Activated T-cell treated with anti-CD3 and anti-CD28 coated beads for 48 hours (primary cell): ENCODE results near the gene COMMD6.

Experiments used
- DNase-seq: peaks from one replicate; pipeline ENCODE4 v3.0.0-alpha.2; 2020; ENCODE audit warnings: low read depth

Gene COMMD6

DNA sequence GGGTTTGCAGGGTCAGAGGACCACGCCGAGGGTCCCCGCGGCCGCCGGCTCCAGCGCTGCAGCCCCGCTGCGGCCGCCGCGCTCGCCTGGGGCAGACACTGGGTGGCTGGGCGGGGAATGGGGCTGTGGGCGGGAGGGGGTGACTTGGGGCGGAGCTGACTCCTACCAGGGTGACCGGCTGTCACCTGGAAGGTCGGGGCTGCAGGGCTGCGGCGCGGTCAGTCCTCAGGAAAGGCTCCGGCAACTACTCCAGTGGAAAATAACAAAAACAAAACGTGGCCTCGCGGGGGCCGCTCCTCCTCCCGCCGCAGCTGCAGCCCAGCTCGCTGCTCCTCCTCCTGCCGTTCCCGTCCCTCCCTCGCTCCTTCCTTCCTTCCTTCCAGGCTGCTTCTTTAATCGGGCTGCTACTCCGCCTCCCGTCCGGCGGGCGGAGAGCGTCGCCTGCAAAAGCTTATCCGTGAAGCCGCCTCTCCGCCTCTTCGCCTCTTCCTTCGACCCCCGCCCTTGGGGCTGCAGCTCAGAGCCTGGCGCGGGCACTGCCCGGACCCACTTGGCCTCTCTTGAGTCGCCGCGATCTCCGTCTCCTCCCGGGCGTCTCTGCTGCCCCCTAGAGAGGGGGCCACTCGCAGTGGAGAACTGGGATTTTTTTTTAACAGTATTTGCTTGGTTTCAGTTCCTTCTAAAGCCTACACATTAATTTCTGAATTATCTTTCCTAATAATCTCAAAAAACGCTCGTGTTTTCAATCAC lies 55.4 kb downstream of the COMMD6 start, which contains the start of gene TBC1D4:
Gene TBC1D4, minus strand, starts transcription at position 100 of the 750 bp plus-strand sequence. CDS start 402 bp downstream, outside the sequence.
- DNase-seq: peak; percentile 57

- peak; percentile 8 for DNase-seq
These were observed 56.2 kb downstream of the COMMD6 start for GRCh38 chr13:75481176-75482069.

DNA sequence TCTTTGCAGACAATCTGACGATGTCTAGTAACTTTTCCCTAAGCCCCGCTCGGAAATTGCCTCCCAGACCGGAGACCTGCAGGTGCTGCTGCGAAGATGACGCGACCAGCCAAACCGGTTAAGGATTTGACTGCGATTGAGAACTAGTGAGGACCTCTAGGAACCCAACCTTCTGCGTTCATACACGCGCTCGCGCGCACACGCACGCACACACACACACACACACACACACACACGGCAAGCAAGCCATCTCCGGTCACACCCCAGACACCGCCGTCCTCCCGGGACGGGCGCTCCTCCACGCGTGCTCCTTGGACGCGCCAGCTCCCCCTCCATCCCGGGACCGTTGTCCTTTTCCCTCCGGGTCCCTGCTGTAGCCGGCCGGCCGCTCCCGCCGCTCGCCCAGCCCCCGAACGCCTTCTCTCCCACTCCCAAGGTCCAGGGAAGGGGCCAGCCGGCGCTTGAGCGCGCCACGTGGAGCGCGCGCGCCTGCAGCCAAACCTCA lies 56.9 kb downstream of the COMMD6 start:
- peak; percentile 11 for DNase-seq

DNA sequence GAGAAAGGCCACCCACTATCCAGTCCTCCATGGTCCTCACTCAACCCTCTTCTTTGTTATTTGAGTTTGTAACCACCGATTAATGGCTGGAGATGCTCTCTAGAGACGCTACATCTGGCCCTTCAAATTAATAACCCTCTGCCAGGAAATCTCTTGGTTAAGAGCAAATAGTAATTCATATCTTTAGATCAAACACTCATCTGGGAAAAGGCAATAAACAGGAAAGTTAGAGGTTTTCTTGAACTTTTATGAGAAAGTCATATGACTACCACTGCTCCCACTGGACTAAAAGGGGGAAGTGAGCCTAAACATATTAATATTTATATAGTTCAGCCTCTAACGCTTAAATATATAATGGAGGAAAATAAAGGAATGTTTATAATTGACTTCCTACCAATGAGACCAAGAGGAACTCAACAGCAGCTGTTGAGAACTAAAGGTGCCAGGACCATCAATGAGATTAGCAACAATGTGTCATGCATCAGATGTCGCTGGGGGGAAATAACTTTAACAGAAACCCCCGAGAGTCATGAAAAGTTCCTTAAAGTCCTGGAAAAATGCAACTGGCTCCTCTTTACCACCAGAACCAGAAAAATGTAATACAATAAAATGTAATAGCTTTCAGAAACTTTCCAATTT lies 58.4 kb downstream of the COMMD6 start:
- DNase-seq: no peak

DNA sequence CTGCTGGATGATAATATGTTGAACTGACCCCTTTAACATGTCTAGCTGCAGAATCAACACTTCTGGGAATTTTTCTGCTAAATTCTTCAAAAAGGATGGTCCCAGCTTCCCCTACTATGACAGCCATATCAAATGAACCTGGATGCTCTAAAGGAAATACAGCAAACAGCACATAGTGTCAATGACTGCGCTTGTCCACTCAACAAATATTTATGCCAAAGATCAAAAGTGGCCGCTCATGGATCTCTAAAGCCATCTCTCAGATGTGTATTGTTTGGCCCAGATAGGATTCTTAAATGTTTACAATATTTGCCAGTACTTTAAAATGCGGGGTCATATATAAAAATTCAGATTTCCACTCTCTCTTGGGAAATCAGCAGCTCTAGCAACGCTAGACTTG lies 59.0 kb downstream of the COMMD6 start:
- DNase-seq: no peak
